ENCODE data around the gene DNAH9.

Gene DNAH9

DNA sequence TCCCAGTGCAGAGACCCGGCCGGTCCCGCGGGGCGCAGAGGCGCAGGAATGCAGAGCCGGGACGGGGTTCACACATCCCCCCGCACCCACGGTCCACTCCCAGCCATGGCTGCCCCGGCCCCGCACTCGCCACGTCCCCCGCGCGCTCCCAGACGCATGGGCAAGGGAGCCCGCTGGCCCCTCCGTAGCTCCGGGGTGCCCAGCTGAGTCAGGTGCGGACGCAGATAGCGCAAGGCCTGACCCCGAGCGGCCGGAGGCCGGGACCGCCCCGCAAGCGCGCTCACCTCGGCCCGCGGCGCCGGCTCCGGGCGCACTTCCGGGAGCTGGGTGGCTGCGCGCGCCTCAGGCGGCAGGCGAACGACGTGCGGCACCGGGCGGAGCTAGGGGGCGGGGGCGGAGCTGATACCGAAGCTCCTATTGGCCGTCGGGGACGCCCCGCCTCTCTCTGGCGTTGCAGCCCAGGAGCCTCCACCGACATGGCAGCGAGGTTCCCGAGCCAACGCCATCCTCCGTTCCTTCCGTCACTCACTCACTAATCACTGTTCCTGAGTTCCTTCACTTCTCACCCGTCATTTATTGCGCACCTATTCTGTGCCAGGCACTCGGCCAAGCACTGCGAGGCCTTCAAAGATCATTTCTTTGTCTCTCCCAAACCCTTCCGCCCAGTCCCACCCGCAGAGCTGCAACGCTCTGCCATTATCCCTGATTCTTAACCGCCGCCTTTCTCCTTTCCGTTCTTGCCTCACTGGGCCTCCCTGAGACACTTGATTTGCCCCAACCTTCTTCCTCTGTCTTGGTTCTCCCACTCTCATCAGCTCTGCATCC, 399.1 kb downstream of the DNAH9 start, which contains the start of gene ZNF18:
TSS of gene ZNF18 (minus strand) at position 329 of the 825 bp plus-strand sequence. CDS start 4,646 bp downstream, outside the sequence.
- peak; percentile 93 for DNase-seq

DNA sequence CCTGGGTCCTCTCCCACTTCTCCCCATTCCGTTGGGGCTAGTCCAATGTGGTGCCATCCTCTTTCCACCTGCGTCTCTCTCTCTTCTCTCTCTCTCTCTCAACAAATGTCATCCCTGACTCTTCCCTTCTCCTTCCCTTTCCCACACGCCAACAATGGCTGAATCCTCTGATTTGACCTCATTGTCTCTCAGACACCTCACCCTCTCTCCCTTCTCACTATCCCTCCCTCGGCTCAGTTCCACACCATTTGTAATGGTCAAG, 399.6 kb downstream of the DNAH9 start:
- no peak for DNase-seq

DNA sequence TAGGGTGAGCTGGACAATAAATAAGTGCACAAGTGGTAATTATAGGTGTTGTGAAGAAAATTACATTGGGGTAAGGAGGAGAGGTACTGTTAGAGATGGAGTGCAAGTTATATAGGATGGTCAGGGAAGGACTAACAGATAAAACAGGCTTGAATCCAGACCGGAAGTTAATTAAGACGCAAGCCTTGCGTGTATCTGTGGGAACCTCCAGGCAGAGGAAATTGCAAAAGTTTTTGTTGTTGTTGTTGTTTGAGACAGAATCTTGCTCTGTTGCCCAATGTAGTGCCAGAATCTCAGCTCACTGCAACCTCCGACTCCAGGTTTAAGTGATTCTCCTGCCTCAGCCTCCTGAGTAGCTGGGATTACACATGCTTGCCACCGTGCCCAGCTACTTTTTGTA, 401.4 kb downstream of the DNAH9 start:
- DNase-seq: no peak

DNA sequence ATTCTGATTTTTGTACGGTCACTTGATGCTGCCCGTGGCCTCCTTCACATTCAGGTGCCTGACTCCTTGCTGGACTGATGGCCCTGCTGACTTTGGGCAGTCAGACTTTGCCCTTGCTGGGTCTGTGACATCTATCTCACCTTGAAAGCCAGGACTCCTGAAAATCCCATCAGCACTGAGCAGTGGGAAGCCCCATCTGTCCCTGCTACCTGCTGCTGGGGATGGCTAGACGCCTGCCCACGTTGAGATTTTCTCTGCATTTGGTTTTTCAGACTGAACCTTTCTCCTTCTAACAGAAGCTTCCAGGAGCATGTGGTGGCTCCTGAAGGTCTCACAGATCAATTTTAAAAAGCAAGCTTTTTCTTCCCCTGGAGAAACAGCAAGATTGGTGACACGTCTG, 409.2 kb downstream of the DNAH9 start:
- DNase-seq: no peak
